HG03103 (cell line): ENCODE measurements around the gene DCDC1.
"Not testable (repeated sequence)": the region's sequence is repeated elsewhere in the genome, so short reads cannot be mapped to it uniquely, and the experiment has no call there.

Experiments
- ATAC-seq: cut with Tn5 transposase; IDR thresholded peaks from one replicate; pipeline ENCODE4 v1.9.1; 2021; ENCODE audit warnings: low read depth; ENCODE audit not compliant: unreplicated experiment

DCDC1 gene

DNA sequence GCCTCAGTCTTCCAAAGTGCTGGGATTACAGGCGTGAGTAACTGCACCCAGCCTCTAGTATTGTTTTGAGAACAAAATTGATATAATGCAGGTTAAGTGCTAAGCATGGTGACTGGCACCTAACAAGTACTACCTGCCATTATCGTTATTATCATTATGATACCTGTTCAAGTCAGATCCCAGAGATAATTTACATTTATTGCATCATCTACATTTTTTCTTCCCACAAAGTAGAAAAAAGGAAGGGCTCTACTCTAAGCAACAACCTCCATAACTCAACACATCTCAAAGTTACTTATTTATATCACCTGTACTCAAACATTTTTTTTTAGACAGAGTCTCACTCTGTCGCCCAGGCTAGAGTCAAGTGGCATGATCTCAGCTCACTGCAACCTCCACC lies 42.1 kb downstream of the DCDC1 start:
- ATAC-seq: no peak

DNA sequence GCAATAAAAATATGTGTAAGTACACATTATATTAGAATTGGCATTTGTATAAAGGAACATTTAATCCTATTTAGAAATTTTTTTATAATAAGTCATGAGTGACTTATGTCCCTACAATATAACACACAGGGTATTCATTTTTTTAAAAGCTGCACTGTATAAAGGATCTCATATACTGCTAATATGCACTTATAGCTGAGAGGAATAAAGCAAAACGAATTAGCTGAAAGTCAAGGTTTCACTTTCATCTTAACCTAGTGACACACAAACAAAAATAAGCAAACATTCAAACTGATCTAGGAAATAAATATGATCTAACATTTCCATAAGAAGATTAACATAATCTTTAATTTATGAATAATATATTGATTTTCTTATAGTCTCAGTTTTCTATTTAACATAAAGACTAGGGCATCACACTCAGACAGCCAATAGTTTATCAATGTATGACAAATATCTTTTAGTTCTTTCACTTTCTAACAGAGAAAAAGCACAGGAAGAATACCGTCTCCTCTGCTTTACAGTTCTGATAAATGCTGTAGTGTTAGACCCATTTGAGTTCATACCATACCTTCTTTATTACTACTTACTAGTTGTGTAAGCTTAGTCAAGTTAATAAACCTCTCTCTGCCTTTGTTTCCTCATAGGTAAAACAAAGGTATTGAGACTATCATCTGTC lies 42.9 kb downstream of the DCDC1 start:
- ATAC-seq: no peak

DNA sequence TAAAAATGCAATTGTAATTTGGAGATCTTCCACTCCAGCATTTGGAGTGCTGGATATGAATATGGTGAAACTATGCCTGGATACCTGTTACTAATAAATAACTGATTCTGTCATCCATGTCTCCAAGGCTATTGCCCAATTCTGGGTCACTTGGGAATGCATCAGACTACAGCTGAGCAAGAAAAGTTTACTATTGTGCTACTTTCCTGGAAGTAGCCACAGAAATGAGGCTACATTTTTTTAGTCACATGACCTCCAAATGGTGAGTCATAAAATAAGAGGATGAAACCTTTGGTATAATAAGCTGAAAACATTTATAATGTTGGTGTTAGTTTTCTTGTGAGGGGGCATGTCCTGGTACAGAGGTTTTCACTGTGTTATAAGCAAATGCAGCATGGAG lies 44.4 kb downstream of the DCDC1 start:
- ATAC-seq: no peak

DNA sequence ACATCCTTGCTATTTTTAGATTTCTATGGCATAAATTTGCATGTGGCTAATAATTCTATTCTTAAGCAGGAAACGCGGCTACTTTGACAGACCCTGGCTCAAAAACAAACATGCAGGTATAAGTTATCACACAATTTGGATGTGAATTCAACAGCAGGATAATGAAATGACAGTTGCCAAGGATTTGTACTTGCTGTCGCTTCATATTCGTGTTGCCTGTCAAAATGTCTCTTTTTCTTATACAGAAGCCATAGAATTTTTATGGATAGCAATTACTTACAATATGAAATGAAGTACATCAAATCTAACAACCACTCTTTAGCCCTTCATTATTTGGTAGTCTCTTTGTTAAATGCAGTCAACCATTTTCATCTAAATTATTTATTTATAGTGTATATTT lies 46.4 kb downstream of the DCDC1 start:
- no peak for ATAC-seq

DNA sequence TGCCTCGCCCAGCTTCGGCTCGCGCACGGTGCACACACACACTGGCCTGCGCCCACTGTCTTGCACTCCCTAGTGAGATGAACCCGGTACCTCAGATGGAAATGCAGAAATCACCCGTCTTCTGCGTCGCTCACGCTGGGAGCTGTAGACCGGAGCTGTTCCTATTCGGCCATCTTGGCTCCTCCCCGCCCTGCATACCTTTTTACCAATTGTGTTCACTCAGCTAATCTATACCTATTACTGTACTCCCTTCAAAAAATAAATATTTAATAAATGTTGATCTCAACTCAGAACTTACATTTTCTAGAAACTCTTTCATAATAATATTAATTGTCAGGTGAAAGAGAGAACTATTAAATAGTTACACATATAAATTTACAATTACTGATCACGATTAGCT lies 48.0 kb downstream of the DCDC1 start:
- not testable (repeated sequence) for ATAC-seq

DNA sequence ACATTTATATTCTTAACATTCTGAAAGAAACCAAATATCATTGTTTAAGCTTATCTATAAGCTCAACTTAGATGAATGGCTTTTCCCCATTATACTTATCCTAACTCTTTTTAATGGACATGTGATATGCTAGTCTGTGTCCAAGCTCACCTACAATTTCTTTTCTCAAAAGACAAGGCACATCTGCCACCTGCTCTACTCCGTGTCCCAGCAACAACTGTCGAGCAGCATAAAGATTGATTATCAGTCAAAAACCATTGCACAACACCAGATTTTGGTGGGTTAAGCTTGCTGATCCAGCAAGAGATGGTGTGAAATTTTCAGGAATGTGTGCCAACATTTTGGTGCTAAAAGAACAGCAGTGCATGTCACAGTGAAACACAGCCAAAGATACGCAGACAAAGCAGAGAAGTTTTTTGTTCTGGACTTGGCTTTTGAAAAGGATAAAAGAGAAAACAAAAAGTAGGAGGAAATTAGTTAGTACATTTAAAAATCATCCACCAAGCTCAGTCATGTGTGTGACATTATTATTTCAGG lies 65.8 kb downstream of the DCDC1 start:
- no peak for ATAC-seq

DNA sequence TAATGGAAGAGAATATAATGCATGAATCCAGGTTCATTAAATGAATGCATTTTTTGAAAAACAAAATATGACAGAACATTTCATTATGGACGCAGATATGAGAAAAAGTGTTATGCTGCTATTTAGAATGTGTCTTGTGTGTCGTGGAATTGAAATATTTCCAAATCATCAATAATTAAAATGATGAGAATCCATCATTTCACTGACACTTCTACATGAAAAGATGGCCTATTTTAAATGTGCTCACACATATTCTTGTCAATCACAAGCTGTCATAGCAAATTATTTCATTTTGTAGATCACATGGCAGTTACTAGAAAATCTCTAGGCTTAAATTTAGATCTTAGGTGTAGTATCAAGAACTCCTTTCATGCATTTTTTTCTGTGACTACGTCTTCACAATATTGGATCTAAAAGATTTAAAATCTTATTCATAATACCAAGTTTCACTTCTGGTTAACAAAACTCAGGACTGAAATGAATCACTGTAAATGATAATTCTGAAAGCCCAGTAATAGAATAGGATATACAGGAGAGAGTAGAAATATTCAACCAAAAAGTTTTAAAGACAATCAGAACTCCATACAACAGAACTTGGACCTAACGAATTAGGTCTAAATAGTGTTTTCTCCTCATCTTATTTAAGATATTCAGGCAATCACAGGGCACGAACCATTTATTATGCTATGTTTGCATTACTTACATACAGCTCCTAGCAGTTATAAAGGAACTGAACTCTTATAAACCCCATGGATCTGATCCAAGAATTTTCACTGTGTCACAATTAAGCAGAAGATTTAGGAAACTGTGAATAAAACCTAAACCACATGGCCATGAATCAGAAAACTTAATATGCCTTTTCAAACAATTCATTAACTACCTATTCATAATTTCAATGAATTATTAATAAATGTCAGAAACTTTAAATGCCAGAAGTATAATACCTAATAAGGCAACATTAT lies 67.7 kb downstream of the DCDC1 start:
- ATAC-seq: no peak

DNA sequence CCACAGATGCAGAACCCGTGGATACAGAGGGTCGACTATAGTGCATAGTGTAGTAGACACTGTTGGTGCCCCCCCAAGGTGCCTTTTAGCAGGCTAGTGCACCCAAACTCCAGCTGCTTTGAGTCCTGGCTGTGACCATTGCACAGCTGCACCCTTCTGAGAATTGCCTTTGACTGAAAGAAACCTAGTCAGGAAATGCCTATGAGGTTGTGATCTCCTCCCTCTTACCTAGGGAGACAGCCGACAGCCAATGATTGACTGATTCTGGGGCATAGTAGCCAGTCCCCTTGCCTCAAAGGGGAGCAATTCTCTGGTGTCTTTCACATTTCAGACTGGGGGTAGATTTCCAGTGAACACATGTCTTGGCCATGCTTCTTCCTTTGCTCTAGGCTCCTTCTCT lies 74.2 kb downstream of the DCDC1 start:
- no peak for ATAC-seq

DNA sequence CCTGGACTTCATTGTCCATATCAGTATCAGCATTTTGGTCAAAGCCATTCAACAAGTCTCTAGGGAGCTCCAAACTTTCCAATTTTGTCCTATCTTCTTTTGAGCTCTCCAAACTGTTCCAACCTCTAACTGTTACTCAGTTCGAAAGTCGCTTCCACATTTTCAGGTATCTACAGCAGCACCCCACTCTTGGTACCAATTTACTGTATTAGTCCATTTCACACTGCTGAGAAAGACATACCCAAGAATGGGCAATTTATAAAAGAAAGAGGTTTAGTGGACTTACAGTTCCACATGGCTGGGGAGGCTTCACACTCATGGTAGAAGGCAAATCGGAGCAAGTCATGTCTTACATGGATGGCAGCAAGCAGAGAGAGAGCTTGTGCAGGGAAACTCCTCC lies 96.0 kb downstream of the DCDC1 start:
- not testable (repeated sequence) for ATAC-seq

DNA sequence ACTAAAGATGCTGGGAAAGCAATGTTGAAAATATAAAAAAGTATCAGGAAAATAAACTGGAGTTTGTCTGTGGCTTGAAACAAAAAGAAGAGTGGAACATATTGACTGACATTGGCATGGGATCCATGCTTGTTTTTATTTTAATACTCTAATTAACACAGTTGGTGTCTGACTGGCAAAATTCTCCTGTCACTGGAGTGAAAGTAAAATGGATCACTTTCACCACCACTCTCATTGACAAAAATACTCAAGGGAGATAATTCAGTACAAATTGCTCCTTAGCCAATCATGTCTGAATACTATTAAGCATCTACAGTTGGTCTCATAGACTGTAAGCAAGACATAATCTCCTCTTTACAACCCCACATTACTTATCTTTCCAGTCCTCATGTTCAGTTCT lies 101.8 kb downstream of the DCDC1 start:
- ATAC-seq: no peak

DNA sequence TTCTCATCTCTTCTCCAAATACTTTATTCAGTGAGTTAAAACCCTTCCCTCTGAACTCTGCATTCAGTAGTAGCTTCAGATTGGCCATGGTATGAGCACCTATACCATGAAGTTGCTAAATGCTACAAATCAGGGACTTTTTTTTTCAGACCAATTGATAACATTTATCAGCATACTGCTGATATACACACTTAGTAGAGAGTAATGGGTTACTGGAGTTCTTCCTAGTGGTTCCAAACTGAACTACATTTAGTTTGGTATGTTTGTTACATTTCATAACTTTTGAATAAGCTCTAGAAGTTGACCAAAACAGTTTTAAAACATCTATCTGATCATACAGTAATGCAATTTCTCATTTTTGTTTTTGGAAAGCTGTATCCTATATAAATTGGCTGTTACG lies 104.7 kb downstream of the DCDC1 start:
- ATAC-seq: no peak

DNA sequence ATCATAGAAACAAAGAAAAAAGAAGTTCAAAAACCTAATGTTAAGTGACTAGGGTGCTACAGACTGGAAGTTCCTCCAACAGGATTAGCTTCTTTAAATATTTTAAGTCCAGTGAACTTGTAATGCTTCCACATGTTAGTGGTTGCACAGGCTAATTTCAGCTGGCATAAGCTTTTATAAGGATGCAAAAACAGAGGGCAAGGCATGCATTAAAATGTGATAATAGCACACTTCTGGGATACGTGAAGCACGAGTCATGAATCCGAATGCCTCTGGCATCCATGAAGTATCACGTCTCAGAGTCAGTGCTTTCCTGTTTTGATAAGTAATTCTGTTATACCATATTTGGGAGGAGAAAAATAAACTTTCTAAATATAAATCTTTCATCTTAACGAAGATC lies 106.8 kb downstream of the DCDC1 start:
- ATAC-seq: no peak

DNA sequence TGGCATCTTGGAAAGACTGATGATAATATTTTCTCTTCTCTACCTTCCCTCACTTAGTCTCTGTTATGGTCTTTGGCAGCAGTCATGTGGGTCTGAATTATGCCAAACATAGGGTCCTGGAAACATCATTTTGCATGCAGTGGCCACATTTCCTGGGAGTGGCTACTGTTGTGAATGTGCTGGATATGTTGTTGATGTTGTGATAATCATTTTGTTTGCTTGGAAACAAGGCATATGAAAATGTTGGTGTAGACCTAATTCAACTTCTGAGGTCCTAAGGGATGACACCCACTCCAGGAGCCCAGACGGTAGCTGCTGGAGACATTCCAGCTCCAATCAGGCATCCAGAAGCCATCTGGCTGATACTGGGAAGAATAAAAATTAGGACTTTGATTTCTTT lies 109.7 kb downstream of the DCDC1 start:
- no peak for ATAC-seq

DNA sequence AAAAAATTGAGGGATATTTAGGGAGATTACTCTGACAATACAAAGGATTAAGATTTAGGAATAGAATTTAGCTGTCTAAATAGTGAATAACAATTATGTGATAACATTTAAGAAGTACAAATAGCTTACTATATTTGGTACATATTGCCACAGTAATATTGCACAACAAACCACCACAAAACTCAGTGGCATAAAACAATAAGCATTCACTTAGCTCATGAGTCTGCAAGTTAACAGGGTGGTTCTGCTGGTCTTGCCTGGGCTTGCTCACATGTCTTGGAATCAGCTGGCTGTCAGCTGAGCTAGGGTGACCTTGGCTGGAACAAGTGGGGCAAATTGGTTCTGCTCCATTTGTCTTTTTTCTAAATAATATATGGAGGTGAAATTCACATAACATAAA lies 115.1 kb downstream of the DCDC1 start:
- ATAC-seq: no peak

DNA sequence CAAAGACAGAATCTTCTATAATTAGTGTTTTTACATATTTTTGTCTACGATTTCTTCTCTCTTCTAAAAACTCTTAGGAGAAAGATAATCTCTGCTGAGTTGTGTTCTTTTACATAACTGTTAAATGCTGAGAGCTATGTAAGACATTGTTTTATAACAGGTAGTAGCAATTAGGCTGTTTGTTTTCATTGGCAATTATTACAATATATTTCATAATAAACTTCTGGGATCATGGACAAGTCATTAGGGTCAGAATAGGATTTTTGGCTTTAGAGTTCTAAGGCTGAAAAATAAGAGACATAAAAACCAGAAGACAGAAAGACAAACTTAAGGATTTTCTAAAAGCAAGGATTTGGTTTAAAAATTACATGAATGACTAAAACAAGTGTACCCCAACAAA lies 120.8 kb downstream of the DCDC1 start:
- ATAC-seq: no peak

DNA sequence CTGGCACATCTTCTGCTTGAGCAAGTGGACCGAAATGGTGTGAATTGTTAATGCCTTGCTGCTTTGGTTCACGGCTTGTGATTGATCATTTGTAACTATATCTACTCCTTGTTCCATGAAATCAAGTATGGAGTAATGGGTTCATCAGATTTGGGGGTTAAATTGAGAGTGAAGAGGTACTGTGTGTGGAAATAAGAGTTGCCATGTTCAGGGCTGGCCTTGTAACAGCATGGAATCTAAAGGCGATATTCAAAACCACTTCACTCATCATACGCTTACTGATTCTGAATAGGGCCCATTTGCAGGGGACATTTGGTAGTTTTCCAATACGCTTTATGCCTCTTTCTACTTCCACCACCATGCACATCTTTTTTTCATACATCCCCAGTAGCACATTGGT lies 122.2 kb downstream of the DCDC1 start:
- no peak for ATAC-seq

DNA sequence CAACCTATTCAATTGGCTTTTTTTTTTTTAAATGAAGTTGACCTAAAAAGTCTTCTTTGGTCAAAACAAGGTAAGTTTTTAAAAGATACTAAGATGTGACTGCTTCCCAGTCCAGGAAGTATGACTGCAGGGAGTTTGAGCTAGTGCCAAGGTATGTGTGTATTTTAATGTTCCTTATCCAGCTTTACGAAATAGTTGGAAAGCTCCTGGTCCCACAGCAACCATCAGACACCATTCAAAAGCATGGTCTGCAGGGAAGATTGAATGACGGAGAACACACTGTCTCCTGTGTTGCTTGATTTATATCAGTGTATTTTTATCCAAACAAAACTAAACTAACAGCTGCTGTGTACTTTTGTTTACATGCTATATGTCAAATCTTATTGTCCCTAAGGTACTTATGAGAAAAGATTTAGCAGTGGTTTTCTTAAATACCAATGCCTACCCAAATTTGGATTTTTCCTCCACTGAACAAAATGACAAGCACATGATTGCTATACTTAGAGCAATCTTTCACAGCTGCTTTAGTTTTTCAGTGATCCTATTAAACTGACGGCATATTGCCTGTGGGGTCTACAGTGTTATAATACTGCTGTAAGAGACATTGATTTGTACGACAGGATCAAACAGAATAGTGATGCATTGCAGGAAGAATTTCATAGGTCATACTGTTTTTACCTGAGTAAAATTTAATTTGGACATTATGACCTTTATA lies 122.9 kb downstream of the DCDC1 start:
- ATAC-seq: no peak

DNA sequence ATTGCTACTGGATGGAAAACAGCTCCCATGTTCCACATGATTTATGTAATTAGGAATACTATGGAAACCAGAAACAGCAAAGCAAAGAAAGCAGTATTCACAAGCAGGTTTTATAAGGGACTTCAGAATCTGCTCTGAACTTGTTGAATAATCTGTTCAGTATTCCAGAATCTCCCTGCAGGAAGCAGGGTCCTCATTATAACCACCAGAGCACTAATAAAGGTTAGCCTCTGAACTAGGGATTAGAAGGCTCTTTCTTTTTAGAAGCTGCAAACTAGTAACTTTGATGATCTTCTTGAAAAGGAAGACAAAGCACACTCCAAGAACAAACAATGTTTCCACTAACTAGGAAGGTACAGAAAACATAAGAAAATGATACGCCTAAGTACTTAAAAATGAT lies 125.8 kb downstream of the DCDC1 start:
- no peak for ATAC-seq

DNA sequence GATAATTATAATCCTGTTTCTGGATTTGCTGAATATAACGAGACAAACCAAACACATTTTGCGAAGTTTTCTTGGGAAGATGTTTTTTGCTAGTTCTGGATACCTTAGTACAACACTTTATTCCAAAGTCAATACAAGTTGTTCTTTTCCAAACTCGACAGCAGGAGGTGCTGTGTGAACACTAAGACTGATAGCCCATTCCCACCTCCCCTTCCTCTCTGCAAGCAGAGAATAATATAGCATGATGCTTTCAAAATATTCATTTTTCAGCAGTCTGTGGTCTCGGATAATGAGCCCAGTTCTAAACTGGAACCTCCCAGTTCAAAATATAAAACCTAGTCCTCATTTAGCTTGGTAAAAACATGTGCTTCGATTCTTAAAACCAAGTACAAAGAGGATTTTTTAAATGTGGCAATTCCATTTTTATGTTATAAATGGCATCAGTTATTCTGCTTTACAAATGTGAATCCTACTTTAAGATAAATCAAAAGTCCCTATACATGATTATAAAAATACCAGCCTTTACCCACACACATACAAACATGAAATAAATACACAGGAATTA lies 129.1 kb downstream of the DCDC1 start:
- no peak for ATAC-seq

DNA sequence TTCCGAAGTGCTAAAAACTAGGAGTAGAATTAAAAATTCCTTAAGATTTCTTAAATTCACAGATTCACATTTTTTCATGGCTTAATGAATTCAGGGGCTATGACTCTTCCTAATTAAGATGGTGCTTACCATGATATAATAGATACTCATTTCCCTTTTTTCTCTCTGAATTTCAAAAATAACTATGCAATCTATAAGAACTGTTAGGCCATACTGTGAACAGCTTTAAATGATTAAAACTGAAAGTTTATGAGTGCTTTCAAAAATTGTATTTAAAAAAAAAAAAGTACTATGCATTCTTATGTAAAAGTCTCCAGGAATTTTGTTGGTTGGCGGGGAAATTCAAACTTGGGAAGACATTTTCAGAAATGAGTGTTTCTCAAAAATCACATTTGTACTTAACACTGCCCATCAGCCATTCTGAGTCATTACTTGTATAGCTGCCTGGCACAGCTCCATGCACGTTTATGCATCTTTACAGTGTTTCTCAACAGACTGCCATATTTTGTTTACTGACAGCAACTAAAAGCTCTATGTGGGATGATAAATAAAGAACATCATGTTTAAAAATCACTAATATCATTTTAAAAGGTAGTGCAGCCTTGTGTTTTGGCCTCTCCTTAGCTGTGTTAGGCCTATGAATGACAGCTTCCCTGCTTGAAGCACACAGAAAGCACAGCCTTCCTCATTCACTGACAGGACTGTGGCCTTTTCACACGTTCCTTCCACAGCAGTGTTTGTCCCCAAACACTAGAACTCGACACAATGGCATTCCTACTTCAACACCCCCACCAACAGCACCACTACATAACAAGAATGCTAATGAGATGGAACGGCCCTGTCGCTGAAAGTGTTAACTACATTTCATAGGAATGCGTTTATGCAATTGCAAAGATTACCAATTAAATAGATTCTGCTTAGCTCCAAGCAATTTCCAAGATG lies 131.4 kb downstream of the DCDC1 start:
- no peak for ATAC-seq
